MCF 10A (cell line): ENCODE data around the gene SUMF2. TPM values are rescaled to one million over a fixed set of nuclear protein-coding genes. Genes with fewer than 3 reads are reported as not detected.
"Not testable (repeated sequence)": the region's sequence is repeated elsewhere in the genome, so short reads cannot be mapped to it uniquely, and the experiment has no call there.

Experiments
- BruUV-seq: library from RNA; stranded (reverse); fragments of 400-500 nt; replicated peaks from 2 replicates; lab custom pipeline; 2021; lab: Mats Ljungman, UMichigan
- CTCF ChIA-PET: fragments of 300-600 bp; sonication (Branson Sonifier 250); formaldehyde crosslinking; extraction: SDS; loops from one replicate; lab custom pipeline; 2021; ENCODE audit warnings: antibody characterized with exemption, inconsistent platforms; lab: Yijun Ruan, JAX
- POLR2A ChIA-PET: fragments of 300-600, 350-650 bp; sonication (Branson Sonifier 250); formaldehyde crosslinking; extraction: SDS; loops from one replicate; lab custom pipeline; 2020; ENCODE audit warnings: antibody characterized with exemption, inconsistent platforms; lab: Yijun Ruan, JAX
- DNase-seq: peaks from one replicate; pipeline ENCODE4 v3.0.0-alpha.2; 2018; ENCODE audit not compliant: unreplicated experiment
- H3K27ac Mint-ChIP-seq: one replicate; pipeline ENCODE4 v1.8.0; 2022; ENCODE audit warnings: mild to moderate bottlenecking, low read depth, mixed read lengths; ENCODE audit not compliant: unreplicated experiment
- H3K27me3 Mint-ChIP-seq: one replicate; pipeline ENCODE4 v1.8.0; 2022; ENCODE audit warnings: mixed read lengths; ENCODE audit not compliant: insufficient read depth, unreplicated experiment
- H3K36me3 Mint-ChIP-seq: one replicate; pipeline ENCODE4 v1.8.0; 2022; ENCODE audit warnings: mild to moderate bottlenecking, moderate library complexity, mixed read lengths; ENCODE audit not compliant: insufficient read depth, unreplicated experiment
- H3K4me1 Mint-ChIP-seq: one replicate; pipeline ENCODE4 v1.8.0; 2022; ENCODE audit warnings: mixed read lengths; ENCODE audit not compliant: insufficient read depth, unreplicated experiment
- H3K4me3 Mint-ChIP-seq: one replicate; pipeline ENCODE4 v1.8.0; 2022; ENCODE audit warnings: mild to moderate bottlenecking, moderate library complexity, mixed read lengths; ENCODE audit not compliant: unreplicated experiment
- H3K9me3 Mint-ChIP-seq: one replicate; pipeline ENCODE4 v1.8.0; 2022; ENCODE audit warnings: mixed read lengths; ENCODE audit not compliant: unreplicated experiment
- CTCF ChIP-seq: fragments of 200-600 bp; IDR thresholded peaks from one replicate; pipeline ENCODE4 v1.8.0; 2022; ENCODE audit warnings: antibody characterized with exemption, mild to moderate bottlenecking; ENCODE audit not compliant: unreplicated experiment
- intact Hi-C: fragments of 100-400 bp; cut with micrococcal nuclease; formaldehyde crosslinking; loops from 2 replicates; pipeline ENCODE4 v1.14.1; 2022
- total RNA-seq: library from RNA; stranded (reverse); gene quantifications from 2 replicates; pipeline ENCODE4 v1.2.3, GENCODE V29; 2022

The SUMF2 gene
- total RNA-seq, 1 experiment from 2014 or later = 159 TPM

DNA sequence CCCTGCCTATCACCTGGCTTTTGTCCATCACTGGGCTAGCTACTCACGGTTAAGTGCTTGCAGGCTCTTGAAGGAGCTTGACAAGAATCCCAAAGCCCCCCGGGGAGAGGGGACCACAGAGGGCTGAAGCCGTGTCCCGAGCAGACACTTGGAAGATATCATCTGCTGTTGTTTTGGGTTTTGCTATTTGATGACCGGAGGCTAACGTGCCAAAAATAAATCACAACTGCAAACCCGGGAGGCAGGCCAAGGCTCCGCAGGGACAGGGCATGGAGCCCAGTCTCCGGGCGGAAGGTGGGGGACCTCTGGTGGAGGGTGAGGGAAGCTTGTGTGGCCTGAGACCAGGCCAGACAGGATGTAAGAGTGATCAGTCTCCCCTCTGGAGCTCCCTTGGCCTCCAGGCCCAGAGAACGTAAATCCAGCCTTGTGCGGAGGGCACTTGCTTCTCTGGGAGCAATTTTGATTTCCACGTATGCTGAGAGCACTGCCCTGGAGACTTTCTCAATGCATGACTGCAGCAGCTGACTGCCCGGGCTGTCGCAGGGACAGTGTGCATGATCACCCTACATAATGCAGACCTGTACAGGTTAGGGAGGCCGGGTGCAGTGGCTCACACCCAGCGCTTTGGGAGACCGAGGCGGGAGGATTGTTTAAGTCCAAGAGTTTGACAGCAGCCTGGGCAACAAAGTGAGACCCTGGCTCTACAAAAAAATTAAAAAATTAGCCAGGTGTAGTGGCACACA, 28.9 kb downstream of the SUMF2 start, which contains the start of gene PHKG1:
Gene PHKG1, minus strand, starts transcription at position 164 of the 743 bp plus-strand sequence. CDS start 4,011 bp downstream, outside the sequence.
- H3K9me3 Mint-ChIP-seq = no peaks in the 10 kb centered on the region

DNA sequence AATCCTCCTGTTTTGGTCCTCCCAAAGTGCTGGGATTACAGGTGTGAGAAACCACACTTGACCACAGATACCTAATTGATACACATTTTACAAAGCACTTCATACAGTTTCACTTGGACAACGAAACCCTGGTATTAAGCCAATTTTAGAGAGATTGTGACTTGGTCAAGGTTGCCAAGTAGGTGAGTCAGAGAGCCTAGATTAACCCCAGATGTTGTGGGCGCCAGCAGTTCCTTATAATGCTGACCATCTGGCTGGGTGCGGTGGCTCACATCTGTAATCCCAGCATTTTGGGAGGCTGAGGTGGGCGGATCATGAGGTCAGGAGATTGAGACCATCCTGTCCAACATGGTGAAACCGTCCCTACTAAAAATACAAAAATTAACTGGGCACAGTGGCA, 33.6 kb downstream of the SUMF2 start:
- no TSS peak for BruUV-seq
- POLR2A ChIA-PET = interaction anchor here (0.8 to 0.9 kb wide), 2 partner anchors 8 kb away, joined by 4 read pairs; partner anchors contain the start of gene CHCHD2
- H3K9me3 Mint-ChIP-seq = no peaks in the 10 kb centered on the region

More for the DNA sequence above, 28.9 kb downstream of the SUMF2 start, which contains the start of gene PHKG1:
- Mint-ChIP-seq H3K27ac (no peak within 1 kb of the TSS), H3K36me3 (peaks cover 6% of the 10 kb centered on the region), H3K4me1 (peaks cover 5% of the 10 kb centered on the region), H3K27me3 (no peaks in the 10 kb centered on the region), H3K4me3 (no peak within 1 kb of the TSS)
- peak; percentile 84 for DNase-seq
- ChIA-PET CTCF (interaction anchor here (0.7 to 3.3 kb wide), 16 partner anchors 9 to 960 kb away, joined by 3 to 19 read pairs (median 4); partner anchors contain the start of gene CHCHD2), POLR2A (interaction anchor here (0.6 to 1.3 kb wide), 4 partner anchors 13 to 126 kb away, joined by 3 to 5 read pairs (median 3); no protein-coding TSS in a partner anchor)
- no TSS peak for BruUV-seq
- intact Hi-C loops = no loop called here
- peak; percentile 31 for TF ChIP-seq CTCF

DNA sequence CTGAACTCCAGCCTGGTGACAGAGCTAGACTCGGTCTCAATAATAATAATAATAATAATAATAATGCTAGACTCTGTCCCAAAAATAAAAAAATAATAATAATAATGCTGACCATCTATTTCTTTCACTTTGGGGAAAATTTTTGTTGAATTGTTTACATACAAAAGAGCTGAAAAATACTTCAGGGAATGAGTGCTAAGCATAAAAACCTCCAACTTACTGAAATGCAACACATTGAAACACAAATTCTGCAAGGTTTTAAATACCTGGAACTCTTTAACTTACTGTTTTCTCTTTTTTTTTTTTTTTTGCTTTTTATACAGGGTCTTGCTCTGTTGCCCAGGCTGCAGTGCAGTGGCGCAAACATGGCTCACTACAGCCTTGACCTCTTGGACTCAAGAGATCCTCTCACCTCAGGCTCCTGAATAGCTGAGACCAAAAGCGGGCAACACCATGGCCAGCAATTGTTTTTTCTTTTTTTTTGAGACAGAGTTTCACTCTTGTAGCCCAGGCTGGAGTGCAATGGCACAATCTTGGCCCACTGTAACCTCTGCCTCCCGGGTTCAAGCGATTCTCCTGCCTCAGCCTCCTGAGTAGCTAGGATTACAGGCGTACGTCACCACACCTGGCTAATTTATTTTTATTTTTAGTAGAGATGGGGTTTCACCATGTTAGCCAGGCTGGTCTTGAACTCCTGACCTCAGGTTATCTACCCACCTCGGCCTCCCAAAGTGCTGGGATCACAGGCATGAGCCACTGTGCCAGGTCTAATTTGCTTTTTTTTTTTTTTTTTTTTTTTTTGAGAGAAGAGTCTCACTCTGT, 34.3 kb downstream of the SUMF2 start:
- H3K4me1 Mint-ChIP-seq, intact Hi-C loops, BruUV-seq, H3K9me3 Mint-ChIP-seq, DNase-seq, H3K4me3 Mint-ChIP-seq, H3K27ac Mint-ChIP-seq, H3K27me3 Mint-ChIP-seq: not testable (repeated sequence)
- POLR2A ChIA-PET = interaction anchor here (0.8 kb wide), 1 partner anchor 8 kb away, joined by 4 read pairs; the partner anchor contains the start of gene CHCHD2
- H3K36me3 Mint-ChIP-seq = peaks cover 42% of the 10 kb centered on the region
- CTCF ChIA-PET = interaction anchor here (0.6 to 1.8 kb wide), 3 partner anchors 24 to 1763 kb away, joined by 3 to 5 read pairs (median 3); no protein-coding TSS in a partner anchor

More for the DNA sequence above, 33.6 kb downstream of the SUMF2 start:
- H3K36me3 Mint-ChIP-seq = peaks cover 36% of the 10 kb centered on the region
- CTCF ChIA-PET = interaction anchor here (0.6 kb wide), 2 partner anchors 85 to 1763 kb away, joined by 3 read pairs; no protein-coding TSS in a partner anchor
- no peak overlapping the region for H3K27ac Mint-ChIP-seq
- intact Hi-C loops = no loop called here
- DNase-seq = peak; percentile 78
- no peak for TF ChIP-seq CTCF
- peaks cover 4% of the 10 kb centered on the region for H3K4me1 Mint-ChIP-seq
- H3K27me3 Mint-ChIP-seq = no peaks in the 10 kb centered on the region
- no peak overlapping the region for H3K4me3 Mint-ChIP-seq

- H3K4me3 Mint-ChIP-seq = no peak overlapping the region
- CTCF ChIA-PET = interaction anchor here (1.8 kb wide), 1 partner anchor 25 kb away, joined by 5 read pairs; no protein-coding TSS in a partner anchor
- peaks cover 55% of the 10 kb centered on the region for H3K36me3 Mint-ChIP-seq
- no peak for TF ChIP-seq CTCF
- DNase-seq = no peak
- H3K27ac Mint-ChIP-seq = no peak overlapping the region
- POLR2A ChIA-PET = no interaction called here
- H3K9me3 Mint-ChIP-seq = no peaks in the 10 kb centered on the region
- H3K27me3 Mint-ChIP-seq = no peaks in the 10 kb centered on the region
- no peaks in the 10 kb centered on the region for H3K4me1 Mint-ChIP-seq
- intact Hi-C loops = no loop called here
- BruUV-seq = no TSS peak
Measured at GRCh38 chr7:56099653-56100052, 35.6 kb downstream of the SUMF2 start.

GRCh38 chr7:56104138-56104537, 40.1 kb downstream of the SUMF2 start:
- peaks cover 62% of the 10 kb centered on the region for H3K36me3 Mint-ChIP-seq
- intact Hi-C loops = not testable (repeated sequence)
- CTCF ChIA-PET = interaction anchor here (0.6 to 0.8 kb wide), 2 partner anchors 11 to 30 kb away, joined by 3 to 7 read pairs; no protein-coding TSS in a partner anchor

More at GRCh38 chr7:56104138-56104537, 40.1 kb downstream of the SUMF2 start:
- not testable (repeated sequence) for H3K27ac Mint-ChIP-seq, H3K4me3 Mint-ChIP-seq, H3K4me1 Mint-ChIP-seq, H3K27me3 Mint-ChIP-seq, BruUV-seq, H3K9me3 Mint-ChIP-seq, DNase-seq
- POLR2A ChIA-PET = interaction anchor here (0.6 kb wide), 1 partner anchor 33 kb away, joined by 3 read pairs; no protein-coding TSS in a partner anchor
